Neural progenitor cell (in vitro differentiated cells): Measurements from ENCODE around the gene PTPRG. TPM values are rescaled to one million over a fixed set of nuclear protein-coding genes. Genes with fewer than 3 reads are reported as not detected.

Source experiments
- DNase-seq: peaks from one replicate; pipeline ENCODE4 v3.0.0-alpha.2; 2016; ENCODE audit warnings: low spot score
- H2AFZ ChIP-seq: fragments of 200-600 bp; sonication (generic); replicated peaks from 2 replicates; pipeline ENCODE4 v1.6.1; 2016; ENCODE audit warnings: antibody characterized with exemption
- H3F3A ChIP-seq: fragments of 200-600 bp; sonication (generic); 2 replicates; pipeline ENCODE4 v1.6.1; 2016; ENCODE audit warnings: antibody characterized with exemption, low read depth
- H3K27ac ChIP-seq: fragments of 200-600 bp; sonication (generic); 2 replicates; pipeline ENCODE4 v1.5.1; 2016; ENCODE audit warnings: mild to moderate bottlenecking
- H3K27me3 ChIP-seq: fragments of 200-600 bp; sonication (generic); 2 replicates; pipeline ENCODE4 v1.6.1; 2016; ENCODE audit warnings: mild to moderate bottlenecking, moderate library complexity
- H3K36me3 ChIP-seq: fragments of 200-600 bp; sonication (generic); 2 replicates; pipeline ENCODE4 v1.5.1; 2016
- H3K4me1 ChIP-seq: fragments of 200-600 bp; sonication (generic); 2 replicates; pipeline ENCODE4 v1.6.1; 2016; ENCODE audit warnings: mixed run types
- H3K4me2 ChIP-seq: fragments of 200-600 bp; sonication (generic); 2 replicates; pipeline ENCODE4 v1.6.1; 2016
- H3K4me3 ChIP-seq: fragments of 200-600 bp; sonication (generic); 2 replicates; pipeline ENCODE4 v1.5.1; 2016
- H3K79me2 ChIP-seq: fragments of 200-600 bp; sonication (generic); 2 replicates; pipeline ENCODE4 v1.6.1; 2016; ENCODE audit warnings: low read depth
- H3K9ac ChIP-seq: fragments of 200-600 bp; sonication (generic); 2 replicates; pipeline ENCODE4 v1.6.1; 2016
- H3K9me3 ChIP-seq: fragments of 200-600 bp; sonication (generic); 2 replicates; pipeline ENCODE4 v1.5.1; 2016; ENCODE audit warnings: low read depth
- H4K20me1 ChIP-seq: fragments of 200-600 bp; sonication (generic); 2 replicates; pipeline ENCODE4 v1.6.1; 2016; ENCODE audit warnings: low read depth
- H3K27ac Mint-ChIP-seq: 3 replicates; pipeline ENCODE4 v1.8.0; 2021; ENCODE audit warnings: mixed read lengths
- H3K27me3 Mint-ChIP-seq: 2 replicates; pipeline ENCODE4 v1.8.0; 2022; ENCODE audit warnings: low read depth, mild to moderate bottlenecking, inconsistent platforms, moderate library complexity, mixed read lengths; ENCODE audit not compliant: insufficient read depth
- H3K36me3 Mint-ChIP-seq: 3 replicates; pipeline ENCODE4 v1.8.0; 2021; ENCODE audit warnings: mixed read lengths
- H3K4me1 Mint-ChIP-seq: 3 replicates; pipeline ENCODE4 v1.8.0; 2021; ENCODE audit warnings: mixed read lengths
- H3K4me3 Mint-ChIP-seq: 3 replicates; pipeline ENCODE4 v1.8.0; 2021; ENCODE audit warnings: mild to moderate bottlenecking, moderate library complexity, mixed read lengths
- H3K9me3 Mint-ChIP-seq: 3 replicates; pipeline ENCODE4 v1.8.0; 2020; ENCODE audit warnings: mixed read lengths
- EZH2 ChIP-seq: fragments of 200-600 bp; sonication (generic); IDR thresholded peaks from 2 replicates; pipeline ENCODE4 v1.6.1; 2017; ENCODE audit warnings: antibody characterized with exemption, mild to moderate bottlenecking, moderate library complexity
- EZH2phosphoT487 ChIP-seq: fragments of 200-600 bp; sonication (generic); IDR thresholded peaks from 2 replicates; pipeline ENCODE4 v1.6.1; 2017; ENCODE audit warnings: antibody characterized with exemption
- total RNA-seq: library from RNA; depleted of rRNA; stranded (reverse); fragments of >200 nt; gene quantifications from 2 replicates; pipeline ENCODE4 v1.2.3, GENCODE V29; 2015; ENCODE audit warnings: low replicate concordance
- TF ChIP-seq, protein P1 (sequence below): fragments of 200-600 bp; sonication (generic); IDR thresholded peaks from 2 replicates; pipeline ENCODE4 v1.5.1; 2017; ENCODE audit warnings: antibody characterized with exemption, mild to moderate bottlenecking

Gene PTPRG
- total RNA-seq, 1 donor from 2014 or later: 65.3 TPM

DNA sequence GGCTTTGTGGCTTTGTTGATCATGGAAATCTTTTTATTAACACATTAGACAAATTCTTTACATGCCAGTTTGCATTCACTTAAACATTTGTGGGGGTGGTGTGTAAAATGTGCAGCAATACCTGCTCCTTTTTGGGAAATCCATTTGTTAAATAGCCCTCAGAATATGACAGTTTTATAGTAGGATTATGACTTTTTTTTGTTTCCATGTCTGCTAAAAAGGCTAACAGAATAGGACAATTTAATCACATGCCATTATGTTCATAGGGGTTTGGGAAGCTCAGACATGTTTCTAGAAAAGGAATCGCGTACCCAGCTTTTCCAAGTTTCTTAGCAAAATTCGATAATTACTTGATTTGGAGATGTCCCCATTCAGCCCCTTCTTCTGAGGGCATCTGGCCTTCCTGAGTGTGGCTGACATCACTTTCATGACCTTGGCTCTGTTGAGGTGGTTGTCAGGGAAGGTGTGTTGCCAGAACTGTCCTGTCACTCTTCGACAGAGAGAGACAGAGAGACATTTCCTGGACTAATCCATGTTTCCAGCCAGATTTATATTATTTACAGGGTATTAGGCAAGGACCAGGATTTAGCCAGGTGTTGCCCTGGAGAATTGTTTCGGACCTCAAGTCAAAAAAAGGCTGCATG, 126.4 kb downstream of the PTPRG start:
- peak overlapping the region; percentile 66 for H3K4me2 ChIP-seq
- H3K36me3 ChIP-seq: no peaks in the 10 kb centered on the region
- peak overlapping the region; percentile 39 for H3K4me3 Mint-ChIP-seq
- H3K9me3 Mint-ChIP-seq: peaks cover 2% of the 10 kb centered on the region
- no peaks in the 10 kb centered on the region for H3K9me3 ChIP-seq
- no peak overlapping the region for H3K9ac ChIP-seq
- peak overlapping the region; percentile 17 for H3K4me3 ChIP-seq
- H3K4me1 Mint-ChIP-seq: peaks cover 87% of the 10 kb centered on the region
- H2AFZ ChIP-seq: no peak overlapping the region
- H3K36me3 Mint-ChIP-seq: peaks cover 3% of the 10 kb centered on the region
- H3K27me3 Mint-ChIP-seq: peaks cover 15% of the 10 kb centered on the region
- peaks cover 85% of the 10 kb centered on the region for H3K79me2 ChIP-seq
- peaks cover 38% of the 10 kb centered on the region for H3F3A ChIP-seq
- peaks cover 100% of the 10 kb centered on the region for H4K20me1 ChIP-seq
- TF ChIP-seq EZH2phosphoT487 (no peak), EZH2 (no peak)
- TF ChIP-seq, protein P1, sequence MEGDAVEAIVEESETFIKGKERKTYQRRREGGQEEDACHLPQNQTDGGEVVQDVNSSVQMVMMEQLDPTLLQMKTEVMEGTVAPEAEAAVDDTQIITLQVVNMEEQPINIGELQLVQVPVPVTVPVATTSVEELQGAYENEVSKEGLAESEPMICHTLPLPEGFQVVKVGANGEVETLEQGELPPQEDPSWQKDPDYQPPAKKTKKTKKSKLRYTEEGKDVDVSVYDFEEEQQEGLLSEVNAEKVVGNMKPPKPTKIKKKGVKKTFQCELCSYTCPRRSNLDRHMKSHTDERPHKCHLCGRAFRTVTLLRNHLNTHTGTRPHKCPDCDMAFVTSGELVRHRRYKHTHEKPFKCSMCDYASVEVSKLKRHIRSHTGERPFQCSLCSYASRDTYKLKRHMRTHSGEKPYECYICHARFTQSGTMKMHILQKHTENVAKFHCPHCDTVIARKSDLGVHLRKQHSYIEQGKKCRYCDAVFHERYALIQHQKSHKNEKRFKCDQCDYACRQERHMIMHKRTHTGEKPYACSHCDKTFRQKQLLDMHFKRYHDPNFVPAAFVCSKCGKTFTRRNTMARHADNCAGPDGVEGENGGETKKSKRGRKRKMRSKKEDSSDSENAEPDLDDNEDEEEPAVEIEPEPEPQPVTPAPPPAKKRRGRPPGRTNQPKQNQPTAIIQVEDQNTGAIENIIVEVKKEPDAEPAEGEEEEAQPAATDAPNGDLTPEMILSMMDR: no peak
- H3K27ac ChIP-seq: peak overlapping the region; percentile 4
- H3K27ac Mint-ChIP-seq: no peak overlapping the region
- peaks cover 36% of the 10 kb centered on the region for H3K27me3 ChIP-seq
- DNase-seq: no peak
- H3K4me1 ChIP-seq: peaks cover 71% of the 10 kb centered on the region

DNA sequence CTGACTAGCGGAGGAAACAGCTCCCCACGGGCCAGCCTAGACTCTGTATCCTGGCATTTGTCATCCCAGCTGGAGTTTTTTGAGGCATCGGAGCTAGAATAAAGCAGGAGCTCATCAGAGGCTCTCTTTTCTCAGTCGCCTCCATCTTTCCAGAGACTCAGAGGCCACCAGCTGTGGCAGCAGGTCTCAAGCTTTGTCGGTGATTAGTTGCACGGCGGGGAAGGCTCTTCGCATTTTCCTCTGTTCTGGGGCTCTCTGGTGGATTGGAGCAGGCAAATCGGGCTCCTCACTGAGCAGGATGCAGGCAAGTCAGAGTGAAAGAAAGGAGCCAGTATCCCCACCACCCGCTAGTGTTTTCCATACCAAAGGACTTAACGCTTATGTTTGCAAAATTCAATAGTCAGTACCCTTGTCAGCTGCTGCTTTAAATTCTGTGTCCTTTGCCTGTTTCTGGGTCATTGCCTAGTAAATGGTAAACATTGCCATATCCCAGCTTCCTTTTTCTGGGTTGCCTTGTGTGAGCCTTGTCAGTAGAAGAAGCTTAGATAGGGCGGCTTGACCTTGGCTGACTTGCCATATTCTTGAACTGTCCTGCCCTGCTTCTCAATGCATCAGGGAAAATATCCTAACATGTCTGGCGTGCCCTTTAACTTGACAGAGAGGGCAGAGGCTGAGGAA, 127.1 kb downstream of the PTPRG start:
- peak overlapping the region; percentile 78 for H3K27ac Mint-ChIP-seq
- Histone ChIP-seq H3K27me3 (peaks cover 36% of the 10 kb centered on the region), H3K4me2 (peak overlapping the region; percentile 66), H3K4me3 (peak overlapping the region; percentile 17), H3K27ac (peak overlapping the region; percentile 12), H3F3A (peaks cover 31% of the 10 kb centered on the region), H3K4me1 (peaks cover 71% of the 10 kb centered on the region), H4K20me1 (peaks cover 100% of the 10 kb centered on the region), H3K36me3 (no peaks in the 10 kb centered on the region), H3K79me2 (peaks cover 85% of the 10 kb centered on the region), H3K9me3 (no peaks in the 10 kb centered on the region), H3K9ac (no peak overlapping the region), H2AFZ (no peak overlapping the region)
- H3K9me3 Mint-ChIP-seq: peaks cover 2% of the 10 kb centered on the region
- peaks cover 84% of the 10 kb centered on the region for H3K4me1 Mint-ChIP-seq
- H3K4me3 Mint-ChIP-seq: peak overlapping the region; percentile 39
- H3K36me3 Mint-ChIP-seq: peaks cover 3% of the 10 kb centered on the region
- DNase-seq: peak; percentile 94
- TF ChIP-seq EZH2phosphoT487 (peak; percentile 63), EZH2 (peak; percentile 33)
- TF ChIP-seq, protein P1: no peak
- peaks cover 16% of the 10 kb centered on the region for H3K27me3 Mint-ChIP-seq

DNA sequence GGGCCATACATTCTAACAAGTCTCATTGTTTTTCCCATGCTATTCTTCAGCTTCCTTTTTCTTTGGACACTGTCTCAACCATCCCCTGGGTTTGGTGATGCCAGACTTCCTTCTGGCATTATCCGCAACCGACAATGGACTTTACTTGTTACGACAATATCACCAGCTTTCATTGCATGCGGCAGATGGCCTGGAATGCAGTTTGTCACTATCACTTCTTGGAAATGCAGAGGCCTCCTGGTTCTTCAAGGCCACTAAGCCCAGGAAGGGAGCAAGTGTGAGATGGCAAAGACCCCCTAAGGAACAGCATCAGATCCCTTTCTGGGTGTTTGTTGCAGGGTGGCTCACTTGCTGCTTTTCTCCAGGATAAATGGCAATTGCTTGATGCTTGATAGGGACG, 128.6 kb downstream of the PTPRG start:
- Mint-ChIP-seq H3K4me3 (no peak overlapping the region), H3K27me3 (peaks cover 19% of the 10 kb centered on the region), H3K9me3 (peaks cover 4% of the 10 kb centered on the region), H3K27ac (no peak overlapping the region), H3K36me3 (peaks cover 6% of the 10 kb centered on the region), H3K4me1 (peaks cover 72% of the 10 kb centered on the region)
- H3K79me2 ChIP-seq: peaks cover 85% of the 10 kb centered on the region
- H3K9me3 ChIP-seq: no peaks in the 10 kb centered on the region
- no peak overlapping the region for H2AFZ ChIP-seq
- DNase-seq: no peak
- no peak overlapping the region for H3K27ac ChIP-seq
- peaks cover 36% of the 10 kb centered on the region for H3K27me3 ChIP-seq
- no peak for TF ChIP-seq EZH2phosphoT487
- TF ChIP-seq, protein P1: no peak
- TF ChIP-seq EZH2: no peak
- peaks cover 27% of the 10 kb centered on the region for H3F3A ChIP-seq
- peaks cover 98% of the 10 kb centered on the region for H4K20me1 ChIP-seq
- H3K4me3 ChIP-seq: no peak overlapping the region
- H3K36me3 ChIP-seq: no peaks in the 10 kb centered on the region
- no peak overlapping the region for H3K9ac ChIP-seq
- H3K4me2 ChIP-seq: no peak overlapping the region
- peaks cover 59% of the 10 kb centered on the region for H3K4me1 ChIP-seq
